ENCODE measurements around the gene VAMP8. TPM values are rescaled to one million over a fixed set of nuclear protein-coding genes. Genes with fewer than 3 reads are reported as not detected.

The VAMP8 gene
- polyA plus RNA-seq, 1 experiment: 0.70 TPM

GRCh38 chr2:85594715-85595300 is 17.4 kb downstream of the VAMP8 start:
- H3K36me3 ChIP-seq (ENCODE audit: control insufficient read depth, insufficient read depth, low read length): peaks cover 15% of the 10 kb centered on the region
- ChIA-PET CTCF (interaction anchor here (0.8 to 1.7 kb wide), 4 partner anchors 10 to 57 kb away, joined by 3 to 8 read pairs (median 4); no protein-coding TSS in a partner anchor), POLR2A (interaction anchor here (0.6 to 1.6 kb wide), 2 partner anchors 10 to 130 kb away, joined by 3 to 8 read pairs; no protein-coding TSS in a partner anchor)
- no peak for DNase-seq (ENCODE audit: low read depth)
- H3K4me3 ChIP-seq (ENCODE audit: low read depth, low read length): peak overlapping the region; percentile 53
- TF ChIP-seq, protein P1, sequence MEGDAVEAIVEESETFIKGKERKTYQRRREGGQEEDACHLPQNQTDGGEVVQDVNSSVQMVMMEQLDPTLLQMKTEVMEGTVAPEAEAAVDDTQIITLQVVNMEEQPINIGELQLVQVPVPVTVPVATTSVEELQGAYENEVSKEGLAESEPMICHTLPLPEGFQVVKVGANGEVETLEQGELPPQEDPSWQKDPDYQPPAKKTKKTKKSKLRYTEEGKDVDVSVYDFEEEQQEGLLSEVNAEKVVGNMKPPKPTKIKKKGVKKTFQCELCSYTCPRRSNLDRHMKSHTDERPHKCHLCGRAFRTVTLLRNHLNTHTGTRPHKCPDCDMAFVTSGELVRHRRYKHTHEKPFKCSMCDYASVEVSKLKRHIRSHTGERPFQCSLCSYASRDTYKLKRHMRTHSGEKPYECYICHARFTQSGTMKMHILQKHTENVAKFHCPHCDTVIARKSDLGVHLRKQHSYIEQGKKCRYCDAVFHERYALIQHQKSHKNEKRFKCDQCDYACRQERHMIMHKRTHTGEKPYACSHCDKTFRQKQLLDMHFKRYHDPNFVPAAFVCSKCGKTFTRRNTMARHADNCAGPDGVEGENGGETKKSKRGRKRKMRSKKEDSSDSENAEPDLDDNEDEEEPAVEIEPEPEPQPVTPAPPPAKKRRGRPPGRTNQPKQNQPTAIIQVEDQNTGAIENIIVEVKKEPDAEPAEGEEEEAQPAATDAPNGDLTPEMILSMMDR (IDR thresholded peaks at IDR 0.05; ENCODE audit: insufficient read depth, low read depth, low read length): no peak
- no peaks in the 10 kb centered on the region for H3K27me3 ChIP-seq (ENCODE audit: control insufficient read depth, insufficient read depth, low read length)

DNA sequence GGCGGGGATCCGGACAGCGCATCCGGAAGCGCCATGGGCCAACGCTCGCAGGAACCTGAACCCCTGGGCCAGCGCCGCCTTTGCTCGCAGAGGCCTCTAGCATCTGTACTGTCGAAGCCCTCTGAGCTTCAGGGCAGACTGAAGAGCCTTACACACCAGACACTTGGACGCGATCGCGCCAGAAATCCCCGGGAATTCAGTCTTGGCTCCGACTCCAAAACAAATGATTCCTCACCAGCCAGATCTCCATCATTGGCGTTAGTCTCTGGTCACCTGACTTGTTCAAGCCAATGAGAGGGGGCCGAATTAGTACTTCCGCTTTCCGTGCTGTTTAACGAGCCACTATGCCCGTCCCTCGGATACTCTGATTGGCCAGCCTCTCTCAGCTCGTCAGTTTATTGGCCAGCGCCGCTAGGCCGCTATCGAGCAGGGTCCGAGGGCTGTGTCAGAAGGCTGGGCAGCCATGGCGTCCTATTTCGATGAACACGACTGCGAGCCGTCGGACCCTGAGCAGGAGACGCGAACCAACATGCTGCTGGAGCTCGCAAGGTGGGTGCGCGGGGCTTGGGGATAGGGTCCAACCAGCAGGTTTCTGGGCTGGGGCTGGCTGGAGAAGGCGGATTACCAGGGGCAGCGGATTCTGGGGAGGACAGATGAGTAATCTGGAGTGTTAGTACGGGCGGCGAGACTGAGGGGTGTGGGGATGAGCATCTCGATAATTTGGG is 18.1 kb downstream of the VAMP8 start, which contains the start of gene RNF181:
Gene RNF181, plus strand, starts transcription at position 445 of the 725 bp plus-strand sequence. Its CDS starts 19 bp downstream, at position 464.
- ChIA-PET CTCF (interaction anchor here (0.8 to 1.7 kb wide), 3 partner anchors 10 to 58 kb away, joined by 3 to 8 read pairs (median 4); no protein-coding TSS in a partner anchor), POLR2A (interaction anchor here (0.6 to 1.6 kb wide), 3 partner anchors 9 to 130 kb away, joined by 3 to 11 read pairs (median 8); no protein-coding TSS in a partner anchor)
- no peaks in the 10 kb centered on the region for H3K27me3 ChIP-seq (ENCODE audit: control insufficient read depth, insufficient read depth, low read length)
- peak; percentile 97 for DNase-seq (ENCODE audit: low read depth)
- TF ChIP-seq, protein P1 (IDR thresholded peaks at IDR 0.05; ENCODE audit: insufficient read depth, low read depth, low read length): no peak
- H3K4me3 ChIP-seq (ENCODE audit: low read depth, low read length): peak within 1 kb of the TSS; percentile 95
- peaks cover 18% of the 10 kb centered on the region for H3K36me3 ChIP-seq (ENCODE audit: control insufficient read depth, insufficient read depth, low read length)

- peaks cover 18% of the 10 kb centered on the region for H3K36me3 ChIP-seq (ENCODE audit: control insufficient read depth, insufficient read depth, low read length)
- H3K27me3 ChIP-seq (ENCODE audit: control insufficient read depth, insufficient read depth, low read length): no peaks in the 10 kb centered on the region
- H3K4me3 ChIP-seq (ENCODE audit: low read depth, low read length): peak overlapping the region; percentile 95
- ChIA-PET POLR2A (interaction anchor here (0.6 to 1.6 kb wide), 2 partner anchors 9 to 14 kb away, joined by 8 to 11 read pairs; no protein-coding TSS in a partner anchor), CTCF (interaction anchor here (0.6 to 1.5 kb wide), 4 partner anchors 9 to 176 kb away, joined by 3 to 4 read pairs (median 3); no protein-coding TSS in a partner anchor)
- TF ChIP-seq, protein P1 (IDR thresholded peaks at IDR 0.05; ENCODE audit: insufficient read depth, low read depth, low read length): no peak
- DNase-seq (ENCODE audit: low read depth): no peak
These were observed 18.6 kb downstream of the VAMP8 start for GRCh38 chr2:85596026-85596333.

DNA sequence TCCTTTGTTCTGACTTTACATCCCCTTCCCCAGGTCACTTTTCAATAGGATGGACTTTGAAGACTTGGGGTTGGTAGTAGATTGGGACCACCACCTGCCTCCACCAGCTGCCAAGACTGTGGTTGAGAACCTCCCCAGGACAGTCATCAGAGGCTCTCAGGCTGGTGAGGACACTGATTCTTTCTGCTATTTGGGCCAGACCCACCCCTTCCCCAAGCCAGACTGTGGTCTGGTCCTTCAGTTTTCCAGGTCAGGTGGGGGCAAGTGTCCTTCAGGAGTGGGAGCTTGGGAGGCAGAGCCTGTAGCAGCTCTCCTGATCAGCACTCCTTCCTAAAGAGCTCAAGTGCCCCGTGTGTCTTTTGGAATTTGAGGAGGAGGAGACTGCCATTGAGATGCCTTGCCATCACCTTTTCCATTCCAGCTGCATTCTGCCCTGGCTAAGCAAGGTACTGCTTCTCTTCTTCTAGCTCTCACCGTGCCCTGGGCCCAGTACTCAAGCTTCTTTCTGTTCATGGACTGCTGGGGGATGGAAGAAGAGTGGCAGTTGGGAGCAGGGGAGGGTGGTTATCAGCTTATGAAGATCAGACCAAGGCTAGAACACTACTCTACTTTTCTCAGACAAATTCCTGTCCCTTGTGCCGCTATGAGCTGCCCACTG is 19.2 kb downstream of the VAMP8 start:
- ChIA-PET CTCF (interaction anchor here (0.6 to 1.5 kb wide), 4 partner anchors 10 to 177 kb away, joined by 3 to 4 read pairs (median 3); no protein-coding TSS in a partner anchor), POLR2A (interaction anchor here (1.6 kb wide), 1 partner anchor 8 kb away, joined by 8 read pairs; no protein-coding TSS in a partner anchor)
- TF ChIP-seq, protein P1 (IDR thresholded peaks at IDR 0.05; ENCODE audit: insufficient read depth, low read depth, low read length): no peak
- DNase-seq (ENCODE audit: low read depth): no peak
- Histone ChIP-seq H3K36me3 (ENCODE audit: control insufficient read depth, insufficient read depth, low read length) (peaks cover 18% of the 10 kb centered on the region), H3K27me3 (ENCODE audit: control insufficient read depth, insufficient read depth, low read length) (no peaks in the 10 kb centered on the region), H3K4me3 (ENCODE audit: low read depth, low read length) (peak overlapping the region; percentile 95)
